ENCODE data around the gene TOP2A. TPM values are rescaled to one million over a fixed set of nuclear protein-coding genes. Genes with fewer than 3 reads are reported as not detected.
A peak's percentile ranks its signal among the peaks of the same experiment; 100 is the strongest.
"Not testable (repeated sequence)": the region's sequence is repeated elsewhere in the genome, so short reads cannot be mapped to it uniquely, and the experiment has no call there.

TOP2A gene
- total RNA-seq, 4 donors from 2014 or later: 5.7 to 11.9 (median 8.2) TPM

- H3K4me3 ChIP-seq (ENCODE audit: low read depth, poor library complexity, severe bottlenecking): no peak overlapping the region
- intact Hi-C loops (cut with DNase I; ENCODE audit: low total_unique reads): loop anchor here (10.0 kb wide), 2 partner anchors 55 to 115 kb away; partner anchors contain the start of genes GJD3 and RARA
- peak in 1 of 2 donors; percentile 80 for DNase-seq (ENCODE audit: low spot score in 2 of 2)
- no peak for TF ChIP-seq POLR2A (IDR thresholded peaks at IDR 0.05)
- no peak for TF ChIP-seq CTCF (IDR thresholded peaks at IDR 0.05)
- WGBS, 2 donors: 62 to 67% methylated on average over 11 of the region's 11 CpGs
Measured at GRCh38 chr17:40419559-40420331, 2.0 kb upstream of the TOP2A start.

GRCh38 chr17:40418428-40418706 is 671 bp upstream of the TOP2A start:
- TF ChIP-seq CTCF (IDR thresholded peaks at IDR 0.05) (no peak), POLR2A (IDR thresholded peaks at IDR 0.05) (no peak)
- intact Hi-C loops (cut with DNase I; ENCODE audit: low total_unique reads): loop anchor here (10.0 kb wide), 2 partner anchors 54 to 114 kb away; partner anchors contain the start of genes GJD3 and RARA
- WGBS, 2 donors: 63 to 64% methylated on average over 16 of the region's 16 CpGs
- DNase-seq (ENCODE audit: low spot score in 2 of 2): peak in 1 of 2 donors; percentile 32
- peak overlapping the region; percentile 27 for H3K4me3 ChIP-seq (ENCODE audit: low read depth, poor library complexity, severe bottlenecking)

GRCh38 chr17:40417258-40417608 is 463 bp downstream of the TOP2A start:
- intact Hi-C loops (cut with DNase I; ENCODE audit: low total_unique reads): loop anchor here (10.0 kb wide), 2 partner anchors 52 to 112 kb away; partner anchors contain the start of genes GJD3 and RARA
- no peak for DNase-seq (ENCODE audit: low spot score in 2 of 2)
- no peak for TF ChIP-seq CTCF (IDR thresholded peaks at IDR 0.05)
- no peak for TF ChIP-seq POLR2A (IDR thresholded peaks at IDR 0.05)
- 0 to 1% methylated on average over 20 to 21 of the region's 21 CpGs for WGBS, 2 donors
- peak overlapping the region; percentile 30 for H3K4me3 ChIP-seq (ENCODE audit: low read depth, poor library complexity, severe bottlenecking)

DNA sequence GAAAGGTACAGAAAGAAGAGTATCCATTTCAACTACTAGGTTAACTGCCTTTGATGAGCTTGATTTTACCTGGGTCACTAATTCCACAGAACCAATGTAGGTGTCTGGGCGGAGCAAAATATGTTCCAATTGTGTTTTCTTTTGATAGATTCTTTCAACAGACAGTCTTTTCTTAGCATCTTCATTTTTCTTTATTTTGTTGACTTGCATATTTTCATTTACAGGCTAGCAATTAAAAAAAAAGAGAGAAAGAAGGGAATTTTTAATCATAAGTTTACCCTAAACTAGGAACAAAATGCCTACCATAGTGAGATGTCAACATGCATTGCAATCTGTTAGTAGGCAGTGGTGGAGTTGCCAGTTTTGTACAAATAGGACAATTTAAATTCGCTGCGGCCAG is 1.0 kb downstream of the TOP2A start:
- no peak overlapping the region for H3K4me3 ChIP-seq (ENCODE audit: low read depth, poor library complexity, severe bottlenecking)
- no peak for TF ChIP-seq CTCF (IDR thresholded peaks at IDR 0.05)
- no peak for TF ChIP-seq POLR2A (IDR thresholded peaks at IDR 0.05)
- intact Hi-C loops (cut with DNase I; ENCODE audit: low total_unique reads): loop anchor here (10.0 kb wide), 2 partner anchors 52 to 112 kb away; partner anchors contain the start of genes GJD3 and RARA
- no peak for DNase-seq (ENCODE audit: low spot score in 2 of 2)
- WGBS, 2 donors: 34 to 43% methylated on average over 3 of the region's 3 CpGs

- intact Hi-C loops (cut with DNase I; ENCODE audit: low total_unique reads): loop anchor here (10.0 kb wide), 2 partner anchors 51 to 111 kb away; partner anchors contain the start of genes GJD3 and RARA
- DNase-seq (ENCODE audit: low spot score in 2 of 2): no peak
- WGBS, 2 donors: 32 to 37% methylated on average over 3 of the region's 3 CpGs
- TF ChIP-seq CTCF (IDR thresholded peaks at IDR 0.05) (peak in 1 of 3 donors; percentile 49), POLR2A (IDR thresholded peaks at IDR 0.05) (no peak)
- H3K4me3 ChIP-seq (ENCODE audit: low read depth, poor library complexity, severe bottlenecking): no peak overlapping the region
Measured at GRCh38 chr17:40415390-40415789, 2.3 kb downstream of the TOP2A start.

- H3K4me3 ChIP-seq (ENCODE audit: low read depth, poor library complexity, severe bottlenecking): not testable (repeated sequence)
- intact Hi-C loops (cut with DNase I; ENCODE audit: low total_unique reads): loop anchor here (10.0 kb wide), 2 partner anchors 50 to 110 kb away; partner anchors contain the start of genes GJD3 and RARA
- DNase-seq (ENCODE audit: low spot score in 2 of 2): peak in 1 of 2 donors; percentile 28
- WGBS, 2 donors: 85 to 89% methylated on average over 4 of the region's 4 CpGs
Measured at GRCh38 chr17:40414312-40414711, 3.4 kb downstream of the TOP2A start.
